ENCODE measurements around the gene ZFR.
A peak's percentile ranks its signal among the peaks of the same experiment; 100 is the strongest.
"Not testable (repeated sequence)": the region's sequence is repeated elsewhere in the genome, so short reads cannot be mapped to it uniquely, and the experiment has no call there.

The ZFR gene

DNA sequence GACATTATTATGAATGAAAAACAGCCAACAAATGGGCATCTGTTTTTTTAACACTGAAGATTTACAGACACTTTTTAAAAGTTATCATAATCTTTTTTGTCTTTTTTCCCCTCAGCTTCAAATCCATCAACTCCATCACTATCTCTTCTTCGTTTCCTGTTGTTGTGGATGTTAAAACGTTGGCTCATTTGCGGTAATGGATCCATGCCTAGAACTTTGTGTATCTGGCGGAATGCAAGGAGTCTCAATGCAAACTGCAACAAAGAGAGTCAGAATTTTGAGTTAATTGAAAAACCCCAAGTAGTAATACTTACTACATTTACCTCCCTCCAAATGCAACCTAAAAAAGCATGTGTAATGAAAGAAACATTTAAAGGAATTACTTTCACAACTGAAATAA is 88.9 kb downstream of the ZFR start:
- DNase-seq: no peak

- no peak for DNase-seq
These were observed 91.1 kb downstream of the ZFR start for GRCh38 chr5:32353420-32353819.

GRCh38 chr5:32352685-32353084 is 91.9 kb downstream of the ZFR start:
- DNase-seq: no peak

DNA sequence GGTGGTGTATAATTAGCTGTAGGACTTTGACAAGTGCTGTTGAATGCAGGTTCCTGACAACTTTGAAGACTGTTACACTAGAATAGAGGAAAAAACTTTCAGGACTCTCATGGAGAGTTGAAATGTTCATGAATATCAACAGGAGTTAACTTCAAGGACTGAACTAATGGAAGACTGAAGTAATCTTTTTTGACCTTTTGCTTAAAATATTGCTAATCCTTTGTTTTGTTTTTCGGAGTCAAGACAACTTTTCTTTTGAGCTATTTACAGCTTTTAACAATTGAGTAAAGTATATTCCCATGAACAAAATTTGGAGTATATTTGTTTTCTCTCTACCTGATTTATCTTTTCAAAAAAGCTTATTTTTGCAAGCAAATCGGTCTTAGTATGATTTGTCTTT is 97.7 kb downstream of the ZFR start:
- no peak for DNase-seq

GRCh38 chr5:32343058-32343672 is 101.4 kb downstream of the ZFR start:
- DNase-seq: peak; percentile 23 to 47

- DNase-seq: peak; percentile 93 to 98
These were observed 101.9 kb downstream of the ZFR start for GRCh38 chr5:32342656-32343055.

DNA sequence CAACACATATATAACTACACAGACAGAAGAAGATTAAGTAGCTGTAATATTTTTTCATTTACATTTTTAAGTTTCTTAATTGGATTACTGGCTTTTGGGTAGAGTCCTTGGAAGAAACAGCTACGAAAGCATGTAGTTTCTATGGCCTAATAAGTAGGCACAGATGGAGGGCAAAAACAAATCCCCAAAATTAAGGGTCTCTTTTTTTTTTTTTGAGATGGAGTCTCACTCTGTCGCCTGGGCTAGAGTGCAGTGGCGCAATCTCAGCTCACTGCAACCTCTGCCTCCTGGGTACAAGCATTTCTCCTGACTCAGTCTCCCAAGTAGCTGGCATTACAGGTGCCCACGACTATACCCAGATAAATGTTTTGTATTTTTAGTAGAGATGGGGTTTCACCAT is 104.7 kb downstream of the ZFR start:
- peak in 1 of 2 experiments; percentile 15 for DNase-seq

DNA sequence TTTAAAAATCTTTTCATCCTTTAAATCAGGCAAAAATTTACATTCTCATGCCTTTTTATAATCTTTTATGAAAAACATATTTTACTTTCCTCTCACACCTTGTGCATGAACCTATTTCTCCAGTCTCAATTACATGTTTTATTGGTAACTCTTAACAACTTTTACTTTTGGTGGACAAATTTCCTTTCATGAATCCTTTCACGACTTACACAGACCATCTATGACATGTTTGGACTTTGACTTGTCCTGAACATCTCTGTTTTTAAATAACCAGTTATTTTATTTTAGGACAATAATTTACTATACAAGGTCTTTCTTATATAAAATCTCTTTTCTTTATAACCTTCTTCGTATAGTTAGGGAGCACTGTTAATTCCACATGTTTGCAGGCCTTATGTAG is 105.3 kb downstream of the ZFR start:
- DNase-seq: peak in 1 of 2 experiments; percentile 43

DNA sequence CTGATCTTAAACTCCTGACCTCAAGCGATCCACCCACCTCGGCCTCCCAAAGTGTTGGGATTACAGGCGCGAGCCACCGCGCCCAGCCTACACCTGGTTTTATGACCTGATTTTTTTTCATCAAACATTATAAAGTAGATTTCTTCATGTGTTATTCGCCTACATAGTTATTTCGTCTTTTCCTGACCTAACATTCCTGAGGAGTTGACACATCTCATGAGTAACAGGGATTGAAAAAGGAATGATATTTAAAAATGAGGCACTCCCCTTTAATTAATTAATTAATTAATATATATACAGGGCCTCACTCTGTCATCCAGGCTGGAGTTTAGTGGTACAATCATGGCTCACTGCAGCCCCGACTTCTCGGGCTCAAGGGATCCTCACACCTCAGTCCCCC is 111.6 kb downstream of the ZFR start:
- DNase-seq: no peak

GRCh38 chr5:32332361-32332760 is 112.2 kb downstream of the ZFR start:
- no peak for DNase-seq

GRCh38 chr5:32331935-32332274 is 112.6 kb downstream of the ZFR start:
- no peak for DNase-seq

DNA sequence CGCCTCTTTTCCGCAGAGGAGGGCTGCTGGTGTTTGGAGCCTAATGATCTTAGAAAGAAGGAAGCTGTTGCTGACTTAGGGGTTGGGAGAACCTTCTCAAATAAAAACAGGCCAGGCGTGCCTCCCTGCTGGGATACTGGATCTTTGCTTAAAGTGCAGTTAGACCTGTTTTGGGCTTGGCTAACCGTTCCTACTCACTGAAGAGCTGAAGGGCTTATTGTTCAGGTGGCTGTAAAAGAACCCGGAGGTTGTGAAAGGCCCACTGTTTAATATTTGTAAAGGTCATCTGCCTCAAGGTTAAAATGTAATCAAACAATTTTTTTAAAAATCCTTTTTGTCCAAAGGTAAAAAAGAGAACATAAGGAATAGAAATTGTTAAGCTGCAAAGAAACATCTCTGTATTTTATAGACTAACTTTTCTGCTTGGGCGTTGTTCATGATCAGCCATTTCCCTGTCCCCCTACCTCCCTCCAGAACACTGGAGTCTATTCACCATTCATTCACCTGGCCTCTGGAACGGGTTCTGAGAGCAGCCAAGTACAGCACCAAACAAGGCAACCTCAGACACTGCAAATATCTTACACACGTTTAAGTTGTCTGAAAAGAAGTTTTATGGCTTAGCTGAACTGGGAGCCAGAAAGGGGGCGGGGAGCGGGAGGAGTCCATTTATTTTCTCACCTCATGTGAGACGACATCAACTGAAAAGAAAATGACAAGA is 113.2 kb downstream of the ZFR start:
- no peak for DNase-seq

GRCh38 chr5:32330126-32330971 is 114.2 kb downstream of the ZFR start:
- no peak for DNase-seq

DNA sequence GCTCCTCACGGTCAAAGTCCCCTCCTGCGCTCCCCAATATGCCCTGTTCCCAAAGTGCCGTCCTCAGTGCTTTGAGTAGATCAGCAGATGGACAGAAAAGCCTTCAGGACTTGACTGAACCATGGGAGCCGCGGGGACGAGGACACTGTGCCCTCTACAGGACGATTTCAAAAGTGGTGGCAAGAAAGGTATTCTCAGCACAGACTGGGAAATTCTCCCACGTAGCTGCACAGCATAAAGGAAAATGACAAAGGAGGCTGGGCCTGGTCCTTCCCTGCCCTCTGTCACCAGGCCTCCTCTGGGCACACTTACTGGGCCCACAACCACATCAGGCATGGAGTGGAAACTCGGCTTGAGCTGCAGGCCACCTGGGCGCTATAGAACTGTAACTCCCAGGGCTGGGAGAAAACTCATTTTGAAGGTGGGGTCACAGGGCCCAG is 115.1 kb downstream of the ZFR start:
- DNase-seq: peak in 1 of 2 experiments; percentile 72

- DNase-seq: no peak
These were observed 118.2 kb downstream of the ZFR start for GRCh38 chr5:32326216-32326772.

GRCh38 chr5:32325616-32326015 is 118.9 kb downstream of the ZFR start:
- DNase-seq: no peak

- DNase-seq: peak in 1 of 2 experiments; percentile 60
These were observed 119.5 kb downstream of the ZFR start for GRCh38 chr5:32325062-32325461.

GRCh38 chr5:32323741-32324140 is 120.8 kb downstream of the ZFR start:
- no peak for DNase-seq

DNA sequence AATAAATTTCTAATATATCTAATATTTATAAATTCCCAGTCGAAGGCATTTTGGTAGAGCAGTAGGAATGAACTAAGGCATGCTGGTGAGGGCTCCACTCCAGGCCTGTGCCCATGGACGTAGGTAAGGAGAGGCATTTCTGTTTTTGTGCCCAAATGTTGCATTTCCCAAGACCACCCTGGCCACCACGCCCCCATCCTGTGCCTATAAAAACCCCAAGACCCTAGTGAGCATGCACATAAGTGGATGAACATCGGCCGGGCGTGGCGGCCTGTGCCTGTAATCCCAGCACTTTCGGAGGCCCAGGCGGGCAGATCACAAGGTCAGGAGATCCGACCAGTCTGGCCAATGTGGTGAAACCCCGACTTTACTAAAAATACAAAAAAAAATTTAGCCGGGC is 121.7 kb downstream of the ZFR start:
- DNase-seq: no peak

DNA sequence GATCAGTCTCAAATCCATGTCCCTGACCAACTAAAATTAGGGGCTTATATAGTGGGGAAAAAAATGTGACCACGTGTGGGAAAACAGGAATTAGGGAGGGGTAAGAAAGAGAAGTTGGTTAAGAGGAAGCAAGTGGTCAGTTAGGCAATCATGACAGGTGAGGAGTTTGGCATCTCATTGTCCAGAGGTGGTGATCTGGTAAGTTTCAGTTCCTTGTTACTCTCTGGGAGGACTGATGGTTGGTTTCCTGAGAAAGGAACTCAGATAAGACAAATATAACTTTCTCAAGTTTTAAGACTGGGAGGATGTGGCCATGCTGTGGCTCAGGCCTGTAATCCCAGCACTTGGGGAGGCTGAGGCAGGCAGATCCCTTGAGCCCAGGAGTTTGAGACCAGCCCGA is 122.8 kb downstream of the ZFR start:
- DNase-seq: not testable (repeated sequence)

- no peak for DNase-seq
These were observed 124.0 kb downstream of the ZFR start for GRCh38 chr5:32320576-32320975.

DNA sequence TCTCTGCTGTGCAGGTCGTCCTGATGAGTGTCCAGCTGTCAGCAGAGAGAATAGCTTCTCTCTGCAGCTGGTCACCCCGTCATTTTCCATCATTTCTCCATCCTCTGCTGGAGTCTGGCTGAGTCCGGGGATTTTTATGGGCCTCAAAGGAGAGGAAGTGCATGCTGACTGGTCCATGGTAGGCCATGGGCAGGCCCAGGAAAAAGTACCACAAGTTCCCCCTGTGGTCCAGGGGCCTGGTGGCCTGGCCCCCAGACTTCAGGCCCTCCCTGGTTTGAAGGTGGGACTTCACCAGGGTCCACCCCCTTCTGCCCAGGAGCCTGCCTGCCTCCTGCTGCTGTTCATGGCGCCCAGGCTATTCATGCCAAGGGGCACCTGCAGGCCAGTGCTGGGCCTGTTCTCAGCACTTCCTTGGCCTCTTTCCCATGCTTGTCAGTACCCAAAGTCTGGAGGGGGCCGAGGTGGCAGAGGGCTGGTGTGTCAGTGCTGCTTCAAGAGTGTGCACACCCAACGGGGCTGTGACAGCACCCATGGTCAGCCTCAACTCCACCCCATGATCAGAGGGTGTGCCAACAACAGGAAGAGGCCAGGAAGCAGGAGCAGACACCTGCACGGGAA is 124.5 kb downstream of the ZFR start:
- no peak for DNase-seq

DNA sequence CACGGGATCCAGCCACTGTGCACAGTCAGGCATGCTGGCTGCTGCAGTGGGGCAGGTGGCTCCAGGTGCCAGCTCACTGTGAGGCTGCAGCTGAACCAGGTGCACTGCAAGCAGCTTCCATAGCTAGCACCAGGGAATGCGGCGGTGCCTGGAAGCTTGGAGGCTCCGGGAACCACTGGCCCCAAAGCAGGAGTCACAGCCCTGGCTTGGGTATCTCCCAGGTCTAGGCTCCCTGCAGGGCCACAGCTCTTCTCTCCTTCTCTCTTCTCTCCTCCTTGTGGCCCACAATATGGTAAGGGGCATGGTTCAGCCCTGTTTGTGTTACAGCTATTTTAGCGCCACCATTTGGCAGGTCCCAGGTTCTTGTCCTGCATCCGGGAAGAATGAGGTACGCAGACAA is 125.1 kb downstream of the ZFR start:
- DNase-seq: no peak
